ENCODE results near the gene TSPEAR.
"Not testable (repeated sequence)": the region's sequence is repeated elsewhere in the genome, so short reads cannot be mapped to it uniquely, and the experiment has no call there.

Gene TSPEAR

DNA sequence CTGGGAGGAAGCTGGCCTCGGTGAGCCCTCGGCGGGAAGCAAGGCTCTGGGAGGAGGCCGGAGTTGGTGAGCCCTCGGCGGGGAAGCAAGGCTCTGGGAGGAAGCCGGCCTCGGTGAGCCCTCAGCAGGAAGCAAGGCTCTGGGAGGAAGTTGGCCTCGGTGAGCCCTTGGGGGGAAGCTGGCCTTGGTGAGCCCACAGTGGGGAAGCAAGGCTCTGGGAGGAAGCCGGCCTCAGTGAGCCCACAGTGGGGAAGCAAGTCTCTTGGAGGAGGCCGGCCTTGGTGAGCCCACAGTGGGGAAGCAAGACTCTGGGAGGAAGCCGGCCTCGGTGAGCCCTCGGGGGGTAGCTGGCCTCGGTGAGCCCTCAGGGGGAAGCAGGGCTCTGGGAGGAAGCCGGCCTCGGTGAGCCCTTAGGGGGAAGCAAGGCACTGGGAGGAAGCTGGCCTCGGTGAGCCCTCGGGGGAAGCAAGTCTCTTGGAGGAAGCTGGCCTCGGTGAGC is 207.4 kb downstream of the TSPEAR start:
- Mint-ChIP-seq H3K4me3 (no peak overlapping the region), H3K36me3 (no peaks in the 10 kb centered on the region), H3K4me1 (ENCODE audit: low read depth) (peaks cover 6% of the 10 kb centered on the region), H3K27me3 (no peaks in the 10 kb centered on the region), H3K9me3 (ENCODE audit: low read depth) (no peaks in the 10 kb centered on the region), H3K27ac (no peak overlapping the region)

- H3K36me3 Mint-ChIP-seq; H3K9me3 Mint-ChIP-seq (ENCODE audit: low read depth); H3K27me3 Mint-ChIP-seq; H3K4me1 Mint-ChIP-seq (ENCODE audit: low read depth); H3K4me3 Mint-ChIP-seq; H3K27ac Mint-ChIP-seq: not testable (repeated sequence)
These were observed 208.1 kb downstream of the TSPEAR start for GRCh38 chr21:44503006-44503889.

GRCh38 chr21:44502171-44502958 is 209.0 kb downstream of the TSPEAR start:
- no peaks in the 10 kb centered on the region for H3K27me3 Mint-ChIP-seq
- H3K9me3 Mint-ChIP-seq (ENCODE audit: low read depth) = no peaks in the 10 kb centered on the region
- H3K27ac Mint-ChIP-seq = no peak overlapping the region
- H3K4me1 Mint-ChIP-seq (ENCODE audit: low read depth) = peaks cover 6% of the 10 kb centered on the region
- no peak overlapping the region for H3K4me3 Mint-ChIP-seq
- no peaks in the 10 kb centered on the region for H3K36me3 Mint-ChIP-seq

- Mint-ChIP-seq H3K4me1 (ENCODE audit: low read depth) (peaks cover 4% of the 10 kb centered on the region), H3K27ac (no peak overlapping the region)
These were observed 211.3 kb downstream of the TSPEAR start for GRCh38 chr21:44500111-44500510.

DNA sequence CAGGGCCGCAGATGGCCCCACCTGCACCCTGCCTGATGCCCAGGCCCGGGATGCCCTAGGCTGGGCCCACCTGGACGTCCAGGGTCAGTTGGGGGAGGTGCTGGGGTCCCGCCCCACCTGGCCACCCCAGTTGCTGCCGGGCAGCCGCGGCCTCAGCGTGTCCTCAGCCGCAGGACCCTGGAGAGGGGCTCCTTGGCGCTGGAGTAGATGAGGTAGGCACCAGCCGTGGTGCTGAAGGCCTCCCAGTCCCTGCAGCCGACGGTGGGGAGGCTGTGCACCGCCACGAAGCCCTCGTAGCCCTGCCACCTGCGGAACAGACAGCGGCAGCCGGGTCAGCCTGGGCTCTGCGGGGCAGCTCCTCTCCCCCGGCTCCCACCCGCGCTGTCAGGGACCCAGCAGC is 211.7 kb downstream of the TSPEAR start:
- Mint-ChIP-seq H3K27me3 (no peaks in the 10 kb centered on the region), H3K27ac (no peak overlapping the region), H3K36me3 (no peaks in the 10 kb centered on the region), H3K4me1 (ENCODE audit: low read depth) (peaks cover 4% of the 10 kb centered on the region), H3K9me3 (ENCODE audit: low read depth) (no peaks in the 10 kb centered on the region), H3K4me3 (no peak overlapping the region)

More at GRCh38 chr21:44500111-44500510, 211.3 kb downstream of the TSPEAR start:
- H3K9me3 Mint-ChIP-seq (ENCODE audit: low read depth) = no peaks in the 10 kb centered on the region
- no peaks in the 10 kb centered on the region for H3K36me3 Mint-ChIP-seq
- no peaks in the 10 kb centered on the region for H3K27me3 Mint-ChIP-seq
- no peak overlapping the region for H3K4me3 Mint-ChIP-seq

GRCh38 chr21:44499211-44499560 is 212.2 kb downstream of the TSPEAR start:
- Mint-ChIP-seq H3K27ac (no peak overlapping the region), H3K36me3 (no peaks in the 10 kb centered on the region), H3K27me3 (no peaks in the 10 kb centered on the region), H3K4me3 (no peak overlapping the region), H3K9me3 (ENCODE audit: low read depth) (no peaks in the 10 kb centered on the region), H3K4me1 (ENCODE audit: low read depth) (peaks cover 4% of the 10 kb centered on the region)

- Mint-ChIP-seq H3K27me3 (no peaks in the 10 kb centered on the region), H3K36me3 (no peaks in the 10 kb centered on the region), H3K27ac (no peak overlapping the region), H3K9me3 (ENCODE audit: low read depth) (no peaks in the 10 kb centered on the region), H3K4me3 (no peak overlapping the region), H3K4me1 (ENCODE audit: low read depth) (peaks cover 2% of the 10 kb centered on the region)
These were observed 212.8 kb downstream of the TSPEAR start for GRCh38 chr21:44498280-44499210.

DNA sequence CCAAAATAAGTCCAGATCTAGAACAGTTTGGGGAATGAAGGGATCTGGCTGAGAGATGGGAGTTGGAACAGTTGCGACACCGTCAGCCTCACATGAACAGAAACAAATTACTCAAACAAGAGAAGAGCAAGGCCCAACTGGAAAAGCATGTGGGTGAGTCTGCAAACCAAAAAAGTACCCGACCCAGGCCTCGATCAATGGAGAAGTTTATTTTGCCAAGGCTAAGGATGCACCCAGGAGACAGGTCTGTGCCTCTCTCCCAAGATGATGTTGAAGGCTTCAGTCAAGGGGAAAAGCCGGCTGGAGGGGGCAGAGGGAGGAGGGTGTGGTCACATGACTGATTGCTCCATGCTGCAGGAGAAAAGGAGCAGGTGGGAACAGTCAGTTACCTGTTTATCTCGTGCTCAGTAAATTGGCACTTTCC is 213.7 kb downstream of the TSPEAR start:
- Mint-ChIP-seq H3K4me1 (ENCODE audit: low read depth) (peaks cover 2% of the 10 kb centered on the region), H3K36me3 (peaks cover 2% of the 10 kb centered on the region), H3K27me3 (no peaks in the 10 kb centered on the region), H3K27ac (no peak overlapping the region), H3K9me3 (ENCODE audit: low read depth) (no peaks in the 10 kb centered on the region), H3K4me3 (no peak overlapping the region)

- H3K9me3 Mint-ChIP-seq (ENCODE audit: low read depth) = peaks cover 4% of the 10 kb centered on the region
- H3K4me1 Mint-ChIP-seq (ENCODE audit: low read depth) = no peaks in the 10 kb centered on the region
- H3K4me3 Mint-ChIP-seq = no peak overlapping the region
- H3K27me3 Mint-ChIP-seq = no peaks in the 10 kb centered on the region
- H3K36me3 Mint-ChIP-seq = peaks cover 2% of the 10 kb centered on the region
- H3K27ac Mint-ChIP-seq = no peak overlapping the region
These were observed 214.5 kb downstream of the TSPEAR start for GRCh38 chr21:44496564-44497550.

DNA sequence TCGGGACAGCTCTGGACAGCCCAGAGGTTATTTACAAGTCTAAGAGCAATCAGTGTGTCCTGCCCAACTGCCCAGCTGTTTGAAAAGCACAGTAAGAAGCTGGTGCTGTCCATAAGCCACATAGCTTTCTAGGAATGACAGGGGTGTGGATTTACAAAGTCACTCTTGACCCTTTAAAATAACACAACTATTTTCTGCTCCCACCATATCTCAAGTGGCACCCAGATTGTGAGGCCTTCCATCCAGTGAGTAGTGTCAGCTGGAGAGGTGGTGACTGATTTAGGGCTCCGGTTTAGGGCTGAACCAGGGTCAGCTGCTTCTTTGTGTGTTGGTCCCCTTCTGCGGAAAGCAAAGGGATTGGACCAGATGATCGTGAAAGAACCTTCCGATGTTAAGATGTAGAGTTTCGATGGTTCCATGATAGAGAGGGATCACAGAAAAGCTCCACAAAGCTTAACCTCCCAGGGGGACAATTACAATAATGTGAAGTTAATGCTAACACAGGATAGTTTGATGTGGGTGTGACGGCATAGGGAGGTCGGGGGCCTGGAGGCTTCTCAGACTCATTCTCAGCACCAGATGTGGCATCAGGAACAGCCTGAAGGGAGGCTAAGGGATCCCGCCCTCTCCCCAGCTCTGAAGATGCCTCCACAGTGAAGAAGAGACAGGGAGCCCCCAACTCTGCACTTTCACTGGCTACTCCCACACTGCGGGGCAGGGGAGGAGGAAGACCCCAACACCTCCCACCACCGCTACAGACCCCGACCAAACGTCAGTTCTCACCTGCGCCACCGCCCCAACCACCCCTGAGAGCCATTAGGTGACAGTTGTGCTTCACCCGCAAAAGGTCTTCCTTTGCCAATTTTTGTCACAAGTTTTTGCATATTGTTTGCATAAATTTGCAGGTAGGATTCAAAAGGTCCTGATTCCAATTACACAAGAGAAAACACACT is 215.5 kb downstream of the TSPEAR start:
- Mint-ChIP-seq H3K27ac (no peak overlapping the region), H3K36me3 (peaks cover 2% of the 10 kb centered on the region), H3K4me3 (no peak overlapping the region), H3K4me1 (ENCODE audit: low read depth) (no peaks in the 10 kb centered on the region), H3K27me3 (no peaks in the 10 kb centered on the region), H3K9me3 (ENCODE audit: low read depth) (peaks cover 4% of the 10 kb centered on the region)

GRCh38 chr21:44494956-44495355 is 216.4 kb downstream of the TSPEAR start:
- Mint-ChIP-seq H3K4me3 (no peak overlapping the region), H3K4me1 (ENCODE audit: low read depth) (no peaks in the 10 kb centered on the region), H3K27ac (no peak overlapping the region), H3K27me3 (no peaks in the 10 kb centered on the region), H3K36me3 (peaks cover 2% of the 10 kb centered on the region), H3K9me3 (ENCODE audit: low read depth) (peaks cover 4% of the 10 kb centered on the region)

- Mint-ChIP-seq H3K27ac (no peak overlapping the region), H3K4me3 (no peak overlapping the region)
These were observed 217.0 kb downstream of the TSPEAR start for GRCh38 chr21:44494418-44494817.

More at GRCh38 chr21:44494418-44494817, 217.0 kb downstream of the TSPEAR start:
- Mint-ChIP-seq H3K9me3 (ENCODE audit: low read depth) (peaks cover 4% of the 10 kb centered on the region), H3K27me3 (no peaks in the 10 kb centered on the region), H3K36me3 (peaks cover 2% of the 10 kb centered on the region), H3K4me1 (ENCODE audit: low read depth) (no peaks in the 10 kb centered on the region)

All from activated naive CD8-positive, alpha-beta T cell (primary cell).